ENCODE data around the gene RNF207. TPM values are rescaled to one million over a fixed set of nuclear protein-coding genes. Genes with fewer than 3 reads are reported as not detected.

Gene RNF207
- total RNA-seq, 2 donors from 2014 or later = 45.7 to 47.4 TPM

DNA sequence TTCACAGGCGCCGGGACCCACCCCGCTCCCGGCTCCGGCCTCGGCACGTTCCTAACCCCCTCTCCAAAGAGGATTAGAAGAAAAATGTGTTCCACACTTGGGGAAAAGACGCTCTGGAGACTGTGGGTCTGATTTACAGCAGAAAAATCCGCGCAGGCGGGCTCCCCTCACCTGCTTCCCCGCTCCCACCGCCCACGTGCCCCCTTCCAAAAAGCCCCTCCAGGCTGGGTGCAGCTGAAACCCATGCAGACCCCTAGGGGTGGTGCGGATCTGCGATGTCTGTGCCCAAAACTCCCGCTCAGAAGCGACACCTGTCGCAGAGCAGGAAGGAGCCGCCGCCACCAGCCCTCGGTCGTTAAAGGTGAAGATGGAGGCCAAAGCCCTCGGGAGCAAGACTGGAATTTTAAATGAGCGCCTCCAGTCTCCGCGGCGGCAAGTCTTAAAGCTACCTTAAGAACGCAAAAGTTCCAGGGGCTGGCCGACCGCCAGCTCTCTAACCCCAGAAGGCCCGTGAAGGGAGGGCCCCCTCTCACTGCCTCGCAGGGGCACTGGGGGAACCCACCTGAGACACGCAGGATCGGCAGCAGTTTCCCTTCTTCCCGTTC lies 25.1 kb upstream of the RNF207 start:
- no peak for DNase-seq (ENCODE audit: low spot score)
- peaks cover 15% of the 10 kb centered on the region for H3K27me3 ChIP-seq (replicated peaks; ENCODE audit: insufficient read depth)
- H3K4me3 ChIP-seq = no peak overlapping the region
- H3K4me1 ChIP-seq (replicated peaks) = peaks cover 7% of the 10 kb centered on the region
- WGBS = 5% methylated on average over 36 of the region's 36 CpGs
- H3K9me3 ChIP-seq = no peaks in the 10 kb centered on the region
- H3K27ac ChIP-seq = no peak overlapping the region
- intact Hi-C loops (cut with DNase I) = loop anchor here (5.0 kb wide), 1 partner anchor 189 kb away; the partner anchor contains the start of gene NPHP4
- no peak for TF ChIP-seq POLR2AphosphoS5 (IDR thresholded peaks at IDR 0.05)
- TF ChIP-seq POLR2A (IDR thresholded peaks at IDR 0.05) = no peak
- TF ChIP-seq, protein P1, sequence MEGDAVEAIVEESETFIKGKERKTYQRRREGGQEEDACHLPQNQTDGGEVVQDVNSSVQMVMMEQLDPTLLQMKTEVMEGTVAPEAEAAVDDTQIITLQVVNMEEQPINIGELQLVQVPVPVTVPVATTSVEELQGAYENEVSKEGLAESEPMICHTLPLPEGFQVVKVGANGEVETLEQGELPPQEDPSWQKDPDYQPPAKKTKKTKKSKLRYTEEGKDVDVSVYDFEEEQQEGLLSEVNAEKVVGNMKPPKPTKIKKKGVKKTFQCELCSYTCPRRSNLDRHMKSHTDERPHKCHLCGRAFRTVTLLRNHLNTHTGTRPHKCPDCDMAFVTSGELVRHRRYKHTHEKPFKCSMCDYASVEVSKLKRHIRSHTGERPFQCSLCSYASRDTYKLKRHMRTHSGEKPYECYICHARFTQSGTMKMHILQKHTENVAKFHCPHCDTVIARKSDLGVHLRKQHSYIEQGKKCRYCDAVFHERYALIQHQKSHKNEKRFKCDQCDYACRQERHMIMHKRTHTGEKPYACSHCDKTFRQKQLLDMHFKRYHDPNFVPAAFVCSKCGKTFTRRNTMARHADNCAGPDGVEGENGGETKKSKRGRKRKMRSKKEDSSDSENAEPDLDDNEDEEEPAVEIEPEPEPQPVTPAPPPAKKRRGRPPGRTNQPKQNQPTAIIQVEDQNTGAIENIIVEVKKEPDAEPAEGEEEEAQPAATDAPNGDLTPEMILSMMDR (IDR thresholded peaks at IDR 0.05) = no peak
- no peaks in the 10 kb centered on the region for H3K36me3 ChIP-seq

DNA sequence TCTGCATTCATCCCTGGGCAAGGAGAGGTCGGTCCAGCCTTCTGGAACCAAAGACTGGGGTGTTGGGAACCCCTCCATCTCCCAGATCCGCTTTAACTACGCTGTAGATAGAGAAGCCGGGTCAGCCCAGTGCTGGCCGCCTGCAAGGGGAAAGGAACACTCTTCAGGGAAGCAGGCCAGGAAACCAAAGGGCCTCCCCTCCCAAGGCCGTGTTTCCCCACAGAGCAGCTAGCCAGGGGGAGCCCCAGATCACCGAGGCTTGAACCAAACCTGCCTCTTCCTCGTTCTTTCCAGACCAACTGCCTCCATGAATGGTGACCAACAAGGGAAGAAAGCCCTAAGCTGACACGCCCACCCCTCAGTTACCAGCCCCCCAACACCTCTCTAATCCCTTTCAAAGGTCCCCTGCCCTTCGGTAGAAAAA lies 24.6 kb upstream of the RNF207 start:
- Histone ChIP-seq H3K4me3 (no peak overlapping the region), H3K27ac (no peak overlapping the region), H3K27me3 (replicated peaks; ENCODE audit: insufficient read depth) (peaks cover 15% of the 10 kb centered on the region), H3K9me3 (no peaks in the 10 kb centered on the region), H3K36me3 (no peaks in the 10 kb centered on the region), H3K4me1 (replicated peaks) (peaks cover 7% of the 10 kb centered on the region)
- no peak for DNase-seq (ENCODE audit: low spot score)
- TF ChIP-seq, protein P1 (IDR thresholded peaks at IDR 0.05) = no peak
- no peak for TF ChIP-seq POLR2A (IDR thresholded peaks at IDR 0.05)
- TF ChIP-seq POLR2AphosphoS5 (IDR thresholded peaks at IDR 0.05) = no peak
- 17% methylated on average over 10 of the region's 10 CpGs for WGBS
- intact Hi-C loops (cut with DNase I) = loop anchor here (5.0 kb wide), 1 partner anchor 189 kb away; the partner anchor contains the start of gene NPHP4

DNA sequence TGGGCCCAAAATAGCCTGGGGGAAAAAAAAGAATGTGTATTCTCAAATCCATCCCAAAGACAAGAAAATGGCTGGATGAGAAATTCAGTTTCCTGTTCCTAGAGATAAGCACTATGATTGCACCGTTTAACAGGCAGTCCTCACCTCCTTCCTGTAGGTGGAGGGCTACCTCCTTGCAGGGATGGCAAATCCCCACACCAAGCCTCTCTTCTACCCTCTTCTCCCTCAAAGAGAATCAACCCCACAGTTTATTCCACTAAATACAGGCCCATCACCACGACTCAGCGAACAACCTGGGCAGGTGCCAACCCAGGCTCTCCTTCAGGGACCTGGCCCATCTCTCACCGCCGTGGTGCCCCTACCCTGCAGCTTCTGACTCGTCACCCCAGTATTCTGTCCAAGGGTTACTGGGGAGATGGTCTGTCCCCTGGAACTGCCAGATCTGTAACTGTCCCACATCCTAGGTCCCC lies 22.4 kb upstream of the RNF207 start:
- no peak for DNase-seq (ENCODE audit: low spot score)
- 60% methylated on average over 6 of the region's 6 CpGs for WGBS
- Histone ChIP-seq H3K27me3 (replicated peaks; ENCODE audit: insufficient read depth) (peaks cover 7% of the 10 kb centered on the region), H3K9me3 (no peaks in the 10 kb centered on the region), H3K36me3 (no peaks in the 10 kb centered on the region), H3K4me1 (replicated peaks) (peaks cover 7% of the 10 kb centered on the region), H3K4me3 (no peak overlapping the region), H3K27ac (no peak overlapping the region)
- no peak for TF ChIP-seq POLR2A (IDR thresholded peaks at IDR 0.05)
- TF ChIP-seq POLR2AphosphoS5 (IDR thresholded peaks at IDR 0.05) = no peak
- intact Hi-C loops (cut with DNase I) = loop anchor here (5.0 kb wide), 1 partner anchor 191 kb away; the partner anchor contains the start of gene NPHP4

GRCh38 chr1:6184083-6184783 lies 21.7 kb upstream of the RNF207 start:
- intact Hi-C loops (cut with DNase I) = loop anchor here (5.0 kb wide), 1 partner anchor 192 kb away; the partner anchor contains the start of gene NPHP4
- no peaks in the 10 kb centered on the region for H3K9me3 ChIP-seq

DNA sequence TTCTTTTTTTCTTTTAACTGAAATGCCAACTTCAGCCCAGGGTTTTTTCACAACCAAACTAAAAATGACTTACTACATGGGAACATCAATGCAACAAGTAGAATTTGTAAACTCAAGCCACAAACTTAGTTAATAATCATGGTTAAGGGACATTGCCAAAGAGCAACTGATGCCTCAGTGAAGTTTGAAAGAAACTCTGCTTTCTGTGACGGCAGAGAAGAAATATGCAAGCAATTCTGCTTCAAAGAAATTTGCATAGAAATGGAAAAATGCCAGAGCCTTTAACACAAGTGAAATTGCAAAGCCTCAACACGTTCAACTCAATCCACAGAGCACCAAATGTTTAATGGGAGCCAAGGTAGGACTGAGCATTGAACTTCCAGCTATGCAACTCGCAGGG lies 20.8 kb upstream of the RNF207 start:
- no peaks in the 10 kb centered on the region for H3K27me3 ChIP-seq (replicated peaks; ENCODE audit: insufficient read depth)
- H3K36me3 ChIP-seq = no peaks in the 10 kb centered on the region
- WGBS = 39% methylated on average over 3 of the region's 3 CpGs
- intact Hi-C loops (cut with DNase I) = no loop called here
- DNase-seq (ENCODE audit: low spot score) = no peak
- H3K27ac ChIP-seq = no peak overlapping the region
- TF ChIP-seq POLR2AphosphoS5 (IDR thresholded peaks at IDR 0.05) (no peak), POLR2A (IDR thresholded peaks at IDR 0.05) (no peak)
- TF ChIP-seq, protein P1 (IDR thresholded peaks at IDR 0.05) = no peak
- no peaks in the 10 kb centered on the region for H3K9me3 ChIP-seq
- H3K4me3 ChIP-seq = no peak overlapping the region
- H3K4me1 ChIP-seq (replicated peaks) = no peaks in the 10 kb centered on the region

More at GRCh38 chr1:6184083-6184783, 21.7 kb upstream of the RNF207 start:
- WGBS = 82% methylated on average over 13 of the region's 13 CpGs
- Histone ChIP-seq H3K36me3 (no peaks in the 10 kb centered on the region), H3K4me3 (no peak overlapping the region), H3K4me1 (replicated peaks) (peaks cover under 1% of the 10 kb centered on the region), H3K27me3 (replicated peaks; ENCODE audit: insufficient read depth) (peaks cover under 1% of the 10 kb centered on the region), H3K27ac (no peak overlapping the region)
- no peak for DNase-seq (ENCODE audit: low spot score)
- TF ChIP-seq, protein P1 (IDR thresholded peaks at IDR 0.05) = no peak
- TF ChIP-seq POLR2AphosphoS5 (IDR thresholded peaks at IDR 0.05) (no peak), POLR2A (IDR thresholded peaks at IDR 0.05) (no peak)
